Upper lobe of right lung (tissue), 1 donor: Measurements from ENCODE around the gene CCL1. TPM values are rescaled to one million over a fixed set of nuclear protein-coding genes. Genes with fewer than 3 reads are reported as not detected.

Experiments
- ATAC-seq: fragments of 200-7000 bp; cut with Tn5 transposase; one replicate; pipeline ENCODE4 v1.9.1; 2020; ENCODE audit warnings: mild to moderate bottlenecking, moderate library complexity
- DNase-seq: peaks from one replicate; pipeline ENCODE4 v3.0.0-alpha.2; 2020
- H3K27ac ChIP-seq: fragments of 200-600 bp; one replicate; pipeline ENCODE4 v1.8.0; 2022
- H3K27me3 ChIP-seq: fragments of 200-600 bp; one replicate; pipeline ENCODE4 v1.8.0; 2022; ENCODE audit warnings: mild to moderate bottlenecking
- H3K36me3 ChIP-seq: fragments of 200-600 bp; one replicate; pipeline ENCODE4 v1.8.0; 2022
- H3K4me1 ChIP-seq: fragments of 200-600 bp; one replicate; pipeline ENCODE4 v1.8.0; 2022
- H3K4me3 ChIP-seq: fragments of 200-600 bp; one replicate; pipeline ENCODE4 v1.8.0; 2022; ENCODE audit warnings: mild to moderate bottlenecking
- H3K9me3 ChIP-seq: fragments of 200-600 bp; one replicate; pipeline ENCODE4 v1.8.0; 2022
- intact Hi-C: fragments of 100-400 bp; cut with DNase I; formaldehyde crosslinking; loops from one replicate; pipeline ENCODE4 v1.11.0; 2022
- total RNA-seq: library from RNA; stranded (reverse); fragmentation: NEBNext Ultra II Directional; extraction: Animal tissue kit (Norgen Biotek cat#: 25700); gene quantifications from one replicate; pipeline ENCODE4 v1.2.1, GENCODE V29; 2021
- TF ChIP-seq, protein P1 (sequence below): fragments of 200-600 bp; IDR thresholded peaks from one replicate; pipeline ENCODE4 v1.8.0; 2022; ENCODE audit warnings: antibody characterized with exemption
- donor health status: DM: no; HTN: yes; CAD: no; lungs with severe emphysema.

CCL1 gene
- total RNA-seq, 1 donor from 2014 or later, result not detected

DNA sequence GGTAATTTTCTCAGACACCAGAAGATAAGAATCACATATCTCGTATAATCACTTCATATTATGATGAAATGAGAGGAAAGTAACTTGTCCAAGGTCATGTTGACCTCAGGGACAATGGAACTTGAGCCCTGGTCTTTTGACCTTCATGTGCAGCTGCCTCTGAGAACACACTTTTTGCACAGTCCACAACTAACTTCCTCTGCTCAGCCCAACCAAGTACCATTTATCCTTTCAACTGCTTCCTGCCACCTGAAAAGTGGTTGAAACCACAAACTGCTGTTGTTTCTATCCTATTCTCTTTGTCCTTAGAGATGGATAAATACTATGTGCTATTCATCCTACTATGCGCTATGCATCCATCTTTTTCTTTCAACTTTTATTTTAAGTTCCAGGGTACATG, 2.3 kb upstream of the CCL1 start:
- H3K27me3 ChIP-seq, result no peaks in the 10 kb centered on the region
- ATAC-seq, result no peak
- H3K4me1 ChIP-seq, result peaks cover 20% of the 10 kb centered on the region

DNA sequence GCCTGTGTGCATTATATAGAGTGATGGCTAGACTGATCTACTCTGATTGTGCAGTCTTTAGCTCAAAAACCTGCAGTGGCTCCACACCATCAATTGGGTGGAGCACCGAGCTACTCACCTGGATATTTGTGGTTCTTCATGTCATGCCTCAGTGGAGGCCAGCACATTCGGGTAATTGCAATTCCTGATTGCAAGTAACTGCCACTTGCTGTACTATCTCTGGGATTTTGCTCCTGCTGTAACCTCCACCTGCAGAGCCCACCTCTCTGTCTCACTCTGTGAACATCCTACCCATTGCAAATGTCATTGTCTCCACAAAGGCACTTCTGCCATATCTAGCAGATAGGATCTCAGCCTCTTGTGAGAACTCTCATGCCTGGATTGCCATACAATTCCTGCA, 1.7 kb upstream of the CCL1 start:
- H3K36me3 ChIP-seq, result no peaks in the 10 kb centered on the region
- H3K27ac ChIP-seq, result no peak overlapping the region
- H3K4me3 ChIP-seq, result no peak overlapping the region
- no peaks in the 10 kb centered on the region for H3K9me3 ChIP-seq
- peaks cover 20% of the 10 kb centered on the region for H3K4me1 ChIP-seq
- no peaks in the 10 kb centered on the region for H3K27me3 ChIP-seq
- ATAC-seq (no peak), DNase-seq (no peak)
- intact Hi-C loops, result loop anchor here (5.0 kb wide), 1 partner anchor 162 kb away; no protein-coding TSS in a partner anchor
- TF ChIP-seq, protein P1, sequence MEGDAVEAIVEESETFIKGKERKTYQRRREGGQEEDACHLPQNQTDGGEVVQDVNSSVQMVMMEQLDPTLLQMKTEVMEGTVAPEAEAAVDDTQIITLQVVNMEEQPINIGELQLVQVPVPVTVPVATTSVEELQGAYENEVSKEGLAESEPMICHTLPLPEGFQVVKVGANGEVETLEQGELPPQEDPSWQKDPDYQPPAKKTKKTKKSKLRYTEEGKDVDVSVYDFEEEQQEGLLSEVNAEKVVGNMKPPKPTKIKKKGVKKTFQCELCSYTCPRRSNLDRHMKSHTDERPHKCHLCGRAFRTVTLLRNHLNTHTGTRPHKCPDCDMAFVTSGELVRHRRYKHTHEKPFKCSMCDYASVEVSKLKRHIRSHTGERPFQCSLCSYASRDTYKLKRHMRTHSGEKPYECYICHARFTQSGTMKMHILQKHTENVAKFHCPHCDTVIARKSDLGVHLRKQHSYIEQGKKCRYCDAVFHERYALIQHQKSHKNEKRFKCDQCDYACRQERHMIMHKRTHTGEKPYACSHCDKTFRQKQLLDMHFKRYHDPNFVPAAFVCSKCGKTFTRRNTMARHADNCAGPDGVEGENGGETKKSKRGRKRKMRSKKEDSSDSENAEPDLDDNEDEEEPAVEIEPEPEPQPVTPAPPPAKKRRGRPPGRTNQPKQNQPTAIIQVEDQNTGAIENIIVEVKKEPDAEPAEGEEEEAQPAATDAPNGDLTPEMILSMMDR, result no peak

More for the DNA sequence above, 2.3 kb upstream of the CCL1 start:
- intact Hi-C loops, result no loop called here
- DNase-seq, result no peak
- H3K9me3 ChIP-seq, result no peaks in the 10 kb centered on the region
- TF ChIP-seq, protein P1, result no peak
- no peak overlapping the region for H3K27ac ChIP-seq
- no peaks in the 10 kb centered on the region for H3K36me3 ChIP-seq
- H3K4me3 ChIP-seq, result no peak overlapping the region

DNA sequence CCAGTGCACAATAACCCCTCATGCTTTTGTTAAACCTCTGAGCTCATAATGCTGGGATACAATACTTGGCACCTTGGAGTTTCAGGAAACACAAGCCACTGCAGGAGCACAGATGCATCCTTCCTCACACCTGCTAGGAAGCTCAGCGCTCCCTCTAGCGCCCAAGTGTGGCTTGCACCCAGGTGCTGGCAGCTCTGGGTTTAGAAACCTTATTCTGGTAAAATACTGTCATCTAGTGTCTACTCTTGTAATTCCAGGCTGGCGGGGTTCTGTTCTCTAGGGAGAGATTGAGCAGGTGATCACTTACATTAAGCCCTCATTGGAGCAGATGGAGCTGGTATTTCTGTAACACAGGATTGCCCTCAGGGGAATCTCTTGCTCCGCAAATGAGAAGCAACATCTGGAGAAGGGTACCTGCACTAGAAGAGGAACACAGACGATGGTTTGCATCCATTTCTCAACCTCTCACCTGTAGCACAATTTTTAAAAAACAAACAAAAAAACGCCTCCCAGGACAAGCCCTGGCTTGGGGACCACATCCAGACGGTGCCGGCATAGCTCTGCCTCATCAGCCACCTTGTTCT, 1.5 kb downstream of the CCL1 start:
- DNase-seq (peak; percentile 94), ATAC-seq (peak; percentile 97)
- H3K4me1 ChIP-seq, result peaks cover 2% of the 10 kb centered on the region
- H3K27me3 ChIP-seq, result no peaks in the 10 kb centered on the region
- no peak overlapping the region for H3K27ac ChIP-seq
- no peaks in the 10 kb centered on the region for H3K36me3 ChIP-seq
- H3K4me3 ChIP-seq, result no peak overlapping the region
- TF ChIP-seq, protein P1, result peak; percentile 100
- no peaks in the 10 kb centered on the region for H3K9me3 ChIP-seq
- intact Hi-C loops, result loop anchor here (5.0 kb wide), 1 partner anchor 159 kb away; no protein-coding TSS in a partner anchor

DNA sequence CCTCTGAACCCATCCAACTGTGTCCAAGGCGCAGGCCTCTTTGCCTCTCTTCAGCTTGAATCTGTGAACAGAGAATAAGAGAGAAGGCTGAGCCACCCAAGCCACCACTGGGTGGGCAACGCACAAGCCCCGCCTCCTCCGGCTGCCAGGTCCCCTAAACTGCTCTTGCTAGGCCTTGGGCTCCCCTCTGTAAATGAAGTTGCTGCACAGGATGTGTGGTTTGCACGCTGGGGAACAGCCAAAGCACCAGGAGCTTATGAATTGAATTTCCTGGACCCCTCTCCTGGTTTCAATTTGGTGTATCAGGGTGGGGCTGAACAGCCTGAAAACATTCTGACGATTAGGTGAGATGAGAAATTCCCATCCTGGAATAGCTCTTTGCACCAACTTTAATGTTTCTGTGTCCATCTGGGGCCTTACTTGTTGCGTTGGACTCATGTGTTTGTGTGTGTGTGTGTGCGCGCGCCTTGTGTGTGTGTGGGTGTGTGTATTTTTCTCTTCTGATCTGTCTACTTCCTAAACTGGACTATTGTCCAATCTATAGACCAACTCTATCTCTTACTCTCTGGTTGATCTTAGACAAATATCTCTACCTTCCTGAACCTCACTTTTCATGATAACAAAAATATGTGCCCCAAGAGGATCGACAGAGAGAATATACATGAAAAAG, 2.3 kb downstream of the CCL1 start:
- intact Hi-C loops, result loop anchor here (5.0 kb wide), 1 partner anchor 158 kb away; no protein-coding TSS in a partner anchor

DNA sequence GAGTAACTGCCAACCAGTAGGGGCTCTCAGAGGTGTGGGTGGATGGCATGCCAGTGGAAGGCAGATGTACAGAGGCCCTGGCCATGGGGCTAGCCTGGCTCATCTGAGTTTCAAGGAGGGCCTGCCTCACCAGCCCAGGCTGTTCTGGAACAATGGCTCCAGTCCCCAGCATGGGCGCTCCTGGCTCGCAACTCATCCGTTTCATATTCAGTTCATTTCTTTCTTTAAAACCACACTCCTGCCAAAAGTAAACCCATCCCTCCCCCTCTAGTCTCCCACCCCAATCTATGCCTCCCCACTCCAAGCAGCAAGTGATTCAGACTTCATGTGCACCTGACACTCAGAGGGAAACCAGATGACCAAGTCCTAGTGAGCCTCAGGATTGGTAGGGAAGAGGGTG, 4.4 kb downstream of the CCL1 start:
- Histone ChIP-seq H3K27ac (no peak overlapping the region), H3K27me3 (no peaks in the 10 kb centered on the region), H3K9me3 (no peaks in the 10 kb centered on the region), H3K4me1 (peaks cover 8% of the 10 kb centered on the region), H3K36me3 (no peaks in the 10 kb centered on the region), H3K4me3 (no peak overlapping the region)
- intact Hi-C loops, result no loop called here
- TF ChIP-seq, protein P1, result no peak
- no peak for DNase-seq
- no peak for ATAC-seq

More for the DNA sequence above, 2.3 kb downstream of the CCL1 start:
- DNase-seq (no peak), ATAC-seq (no peak)
- H3K4me3 ChIP-seq, result no peak overlapping the region
- H3K27ac ChIP-seq, result no peak overlapping the region
- H3K36me3 ChIP-seq, result no peaks in the 10 kb centered on the region
- TF ChIP-seq, protein P1, result no peak
- no peaks in the 10 kb centered on the region for H3K4me1 ChIP-seq
- H3K9me3 ChIP-seq, result no peaks in the 10 kb centered on the region
- H3K27me3 ChIP-seq, result no peaks in the 10 kb centered on the region
